HepG2 (cell line): ENCODE results near the gene VKORC1. TPM values are rescaled to one million over a fixed set of nuclear protein-coding genes. Genes with fewer than 3 reads are reported as not detected.
A peak's percentile ranks its signal among the peaks of the same experiment; 100 is the strongest.

Source experiments
- BRD4 ChIP-seq: sonication (generic); formaldehyde crosslinking; IDR thresholded peaks from 2 replicates; pipeline ENCODE4 v1.4.0; 2020; ENCODE audit warnings: missing genetic modification reagents
- FOXP4 ChIP-seq: sonication (generic); formaldehyde crosslinking; IDR thresholded peaks from 2 replicates; pipeline ENCODE4 v1.4.0; 2020; ENCODE audit warnings: missing genetic modification reagents
- GATA4 ChIP-seq: sonication (generic); IDR thresholded peaks from 2 replicates; pipeline ENCODE4 v1.6.1; 2016; ENCODE audit warnings: antibody characterized with exemption, low read depth, borderline replicate concordance
- ISL2 ChIP-seq: sonication (generic); formaldehyde crosslinking; IDR thresholded peaks from 2 replicates; pipeline ENCODE4 v1.5.0; 2020; ENCODE audit warnings: missing genetic modification reagents
- MED13 ChIP-seq: sonication (generic); formaldehyde crosslinking; IDR thresholded peaks from 2 replicates; pipeline ENCODE4 v1.5.0; 2020; ENCODE audit warnings: missing genetic modification reagents
- NCOA2 ChIP-seq: sonication (generic); formaldehyde crosslinking; IDR thresholded peaks from 2 replicates; pipeline ENCODE4 v1.8.0; 2022; ENCODE audit warnings: inconsistent platforms
- PBX3 ChIP-seq: sonication (generic); formaldehyde crosslinking; IDR thresholded peaks from 2 replicates; pipeline ENCODE4 v1.8.1; 2023; ENCODE audit warnings: missing genetic modification reagents, inconsistent platforms, borderline replicate concordance
- RARG ChIP-seq: sonication (generic); formaldehyde crosslinking; IDR thresholded peaks from 2 replicates; pipeline ENCODE4 v1.4.0; 2020; ENCODE audit warnings: low read depth, mild to moderate bottlenecking, missing genetic modification reagents
- SMAD1 ChIP-seq: sonication (generic); formaldehyde crosslinking; IDR thresholded peaks from 2 replicates; pipeline ENCODE4 v1.4.0; 2020; ENCODE audit warnings: missing genetic modification reagents, low read depth, mild to moderate bottlenecking, borderline replicate concordance
- SNAI1 ChIP-seq: sonication (generic); formaldehyde crosslinking; IDR thresholded peaks from 2 replicates; pipeline ENCODE4 v1.5.0; 2020; ENCODE audit warnings: mild to moderate bottlenecking, missing genetic modification reagents, borderline replicate concordance
- THAP8 ChIP-seq: sonication (generic); formaldehyde crosslinking; IDR thresholded peaks from 2 replicates; pipeline ENCODE4 v1.5.1; 2020; ENCODE audit warnings: missing genetic modification reagents, mild to moderate bottlenecking, borderline replicate concordance
- ZBTB37 ChIP-seq: sonication (generic); formaldehyde crosslinking; IDR thresholded peaks from 2 replicates; pipeline ENCODE4 v1.4.0; 2020; ENCODE audit warnings: mild to moderate bottlenecking, missing genetic modification reagents
- ZNF512B ChIP-seq: sonication (generic); formaldehyde crosslinking; IDR thresholded peaks from 2 replicates; pipeline ENCODE4 v1.5.1; 2020; ENCODE audit warnings: missing genetic modification reagents, mild to moderate bottlenecking, borderline replicate concordance
- ZNF570 ChIP-seq: sonication (generic); formaldehyde crosslinking; IDR thresholded peaks from 2 replicates; pipeline ENCODE4 v1.4.0; 2020; ENCODE audit warnings: mild to moderate bottlenecking, missing genetic modification reagents, borderline replicate concordance
- ZNF576 ChIP-seq: sonication (generic); formaldehyde crosslinking; IDR thresholded peaks from 2 replicates; pipeline ENCODE4 v1.4.0; 2020; ENCODE audit warnings: mild to moderate bottlenecking, missing genetic modification reagents
- ZNF580 ChIP-seq: IDR thresholded peaks from 2 replicates; pipeline ENCODE4 v1.6.1; 2016; ENCODE audit warnings: low read depth, borderline replicate concordance
- ZNF766 ChIP-seq: sonication (generic); formaldehyde crosslinking; IDR thresholded peaks from 2 replicates; pipeline ENCODE4 v1.5.0; 2020; ENCODE audit warnings: missing genetic modification reagents, borderline replicate concordance
- polyA plus RNA-seq, 8 experiments: library from polyadenylated mRNA; depleted of rRNA in 3 of 8; stranded (reverse) in 7 of 8; unstranded in 1 of 8; fragments of >200 nt; fragmentation: Illumina TruSeq in 4 of 8; extraction: Trizol in 4 of 8; gene quantifications; 2 replicates each; pipeline versions ENCODE4 v1.2.1 to v1.2.3, GENCODE V29; 2011 to 2016; ENCODE audit warnings: low read depth in 4 of 8, missing spikeins in 1 of 8, mixed read lengths in 1 of 8; ENCODE audit not compliant: insufficient read depth in 1 of 8
- total RNA-seq, 5 experiments: library from RNA; depleted of rRNA; stranded (reverse); fragments of >200 nt; fragmentation: Illumina TruSeq; extraction: Trizol; gene quantifications; 2 replicates each; pipeline ENCODE4 v1.2.3, GENCODE V29; 2016; ENCODE audit warnings: low read depth in 1 of 5

The VKORC1 gene
- total and polyA plus RNA-seq, 2 of the 13 experiments (the other 11 are each of a cell fraction or from before 2014, with no cell fraction given) = 141 to 615 TPM

- TF ChIP-seq ZNF576 = 0 out of 2 replicates have a peak, but pooled peaks have one; percentile 71
- TF ChIP-seq BRD4 (CRISPR knock-in tag) = peak; percentile 71; the same call in 1 of the 2 replicates
- TF ChIP-seq NCOA2 (CRISPR knock-in tag) = no peak; the same call in 1 of the 2 replicates
- 0 out of 2 replicates have a peak, but pooled peaks have one; percentile 64 for TF ChIP-seq PBX3 (CRISPR knock-in tag)
- no peak; the same call in 1 of the 2 replicates for TF ChIP-seq SMAD1
- no peak for TF ChIP-seq ZNF512B
- peak; percentile 84 for TF ChIP-seq MED13 (CRISPR knock-in tag)
- TF ChIP-seq ZNF580 (CRISPR knock-in tag) = no peak
- TF ChIP-seq ZBTB37 = no peak
- TF ChIP-seq ISL2 = peak; percentile 80
- TF ChIP-seq THAP8 (CRISPR knock-in tag) = no peak
- no peak for TF ChIP-seq FOXP4 (CRISPR knock-in tag)
- peak; percentile 66 for TF ChIP-seq RARG
- TF ChIP-seq SNAI1 = no peak
- TF ChIP-seq ZNF570 (CRISPR knock-in tag) = no peak
- no peak for TF ChIP-seq GATA4
- peak; percentile 52; the same call in 1 of the 2 replicates for TF ChIP-seq ZNF766 (CRISPR knock-in tag)
Observed at GRCh38 chr16:31073142-31073969, 21.2 kb downstream of the VKORC1 start (continued).
